Activated B cell treated with CpG ODN at 0.5 μM for 24 hours (primary cell): ENCODE measurements around the gene MIEN1. TPM values are rescaled to one million over a fixed set of nuclear protein-coding genes. Genes with fewer than 3 reads are reported as not detected.
A peak's percentile ranks its signal among the peaks of the same experiment; 100 is the strongest.
"Not testable (repeated sequence)": the region's sequence is repeated elsewhere in the genome, so short reads cannot be mapped to it uniquely, and the experiment has no call there.

Experiments
- ATAC-seq: fragments of 200-7000 bp; cut with Tn5 transposase; one replicate; pipeline ENCODE4 v1.10.0; 2021; ENCODE audit warnings: low read depth, mild to moderate bottlenecking, moderate library complexity
- CTCF ChIA-PET: fragments of 350-600 bp; sonication (Branson Sonifier 250); formaldehyde crosslinking; loops from one replicate; lab custom pipeline; 2021; ENCODE audit warnings: antibody characterized with exemption; lab: Charles Lee
- POLR2A ChIA-PET: fragments of 350-600 bp; sonication (Branson Sonifier 250); formaldehyde crosslinking; loops from one replicate; lab custom pipeline; 2021; ENCODE audit warnings: antibody characterized with exemption; lab: Charles Lee
- DNase-seq: peaks from one replicate; pipeline ENCODE4 v3.0.0; 2022
- H3K27ac Mint-ChIP-seq: one replicate; pipeline ENCODE4 v1.8.0; 2020; ENCODE audit warnings: mixed read lengths
- H3K27me3 Mint-ChIP-seq: one replicate; pipeline ENCODE4 v1.8.0; 2021; ENCODE audit warnings: mixed read lengths
- H3K36me3 Mint-ChIP-seq: one replicate; pipeline ENCODE4 v1.8.0; 2021; ENCODE audit warnings: low read depth, mixed read lengths
- H3K4me1 Mint-ChIP-seq: one replicate; pipeline ENCODE4 v1.8.0; 2021; ENCODE audit warnings: mixed read lengths
- H3K4me3 Mint-ChIP-seq: one replicate; pipeline ENCODE4 v1.8.0; 2020; ENCODE audit warnings: mild to moderate bottlenecking, mixed read lengths
- H3K9me3 Mint-ChIP-seq: one replicate; pipeline ENCODE4 v1.8.0; 2020; ENCODE audit warnings: mixed read lengths
- CTCF ChIP-seq: fragments of 200-600 bp; IDR thresholded peaks from one replicate; pipeline ENCODE4 v1.8.0; 2022; ENCODE audit warnings: antibody characterized with exemption, mild to moderate bottlenecking
- intact Hi-C: fragments of 100-400 bp; cut with micrococcal nuclease; formaldehyde crosslinking; loops from one replicate; pipeline ENCODE4 v1.15.1; 2024
- total RNA-seq: library from RNA; stranded (reverse); gene quantifications from 2 replicates; pipeline ENCODE4 v1.2.3, GENCODE V29; 2022

The MIEN1 gene
- total RNA-seq, 1 donor from 2014 or later = 42.2 TPM

GRCh38 chr17:39701012-39701783 is 29.1 kb downstream of the MIEN1 start:
- peaks cover 30% of the 10 kb centered on the region for H3K27me3 Mint-ChIP-seq
- no peak overlapping the region for H3K27ac Mint-ChIP-seq

GRCh38 chr17:39700148-39700987 is 30.0 kb downstream of the MIEN1 start:
- POLR2A ChIA-PET = interaction anchor here (0.5 to 0.6 kb wide), 2 partner anchors 12 to 97 kb away, joined by 3 read pairs; partner anchors contain the start of gene PGAP3
- Mint-ChIP-seq H3K4me3 (no peak overlapping the region), H3K27me3 (peaks cover 30% of the 10 kb centered on the region), H3K36me3 (peaks cover 2% of the 10 kb centered on the region), H3K4me1 (peaks cover 14% of the 10 kb centered on the region), H3K27ac (no peak overlapping the region), H3K9me3 (no peaks in the 10 kb centered on the region)
- CTCF ChIA-PET = interaction anchor here (1.2 kb wide), 1 partner anchor 47 kb away, joined by 3 read pairs; no protein-coding TSS in a partner anchor
- intact Hi-C loops = no loop called here
- no peak for ATAC-seq
- DNase-seq = no peak
- no peak for TF ChIP-seq CTCF

More at GRCh38 chr17:39701012-39701783, 29.1 kb downstream of the MIEN1 start:
- intact Hi-C loops = no loop called here
- ChIA-PET CTCF (interaction anchor here (1.2 kb wide), 1 partner anchor 48 kb away, joined by 3 read pairs; no protein-coding TSS in a partner anchor), POLR2A (interaction anchor here (0.5 to 0.6 kb wide), 2 partner anchors 13 to 96 kb away, joined by 3 read pairs; partner anchors contain the start of gene PGAP3)
- Mint-ChIP-seq H3K4me1 (peaks cover 14% of the 10 kb centered on the region), H3K9me3 (no peaks in the 10 kb centered on the region), H3K36me3 (no peaks in the 10 kb centered on the region), H3K4me3 (no peak overlapping the region)
- DNase-seq = no peak
- no peak for ATAC-seq
- no peak for TF ChIP-seq CTCF

- Mint-ChIP-seq H3K36me3 (peaks cover 2% of the 10 kb centered on the region), H3K9me3 (no peaks in the 10 kb centered on the region), H3K4me3 (peak within 1 kb of the TSS; percentile 6), H3K4me1 (peaks cover 14% of the 10 kb centered on the region), H3K27ac (no peak within 1 kb of the TSS), H3K27me3 (peaks cover 30% of the 10 kb centered on the region)
- CTCF ChIA-PET = no interaction called here
- no peak for DNase-seq
- ATAC-seq = no peak
- no peak for TF ChIP-seq CTCF
- intact Hi-C loops = no loop called here
- POLR2A ChIA-PET = no interaction called here
Observed at GRCh38 chr17:39699818-39700147, 30.5 kb downstream of the MIEN1 start, which contains the start of gene ERBB2. TSS of gene ERBB2 (plus strand) at chr17:39700064. CDS start at chr17:39700239, 175 bp downstream.

- H3K27ac Mint-ChIP-seq, ATAC-seq, DNase-seq, CTCF ChIA-PET, H3K36me3 Mint-ChIP-seq, H3K9me3 Mint-ChIP-seq, intact Hi-C loops: not testable (repeated sequence)
- POLR2A ChIA-PET = interaction anchor here (0.6 kb wide), 1 partner anchor 32 kb away, joined by 12 read pairs; no protein-coding TSS in a partner anchor
- Mint-ChIP-seq H3K27me3 (peaks cover 30% of the 10 kb centered on the region), H3K4me1 (peaks cover 14% of the 10 kb centered on the region), H3K4me3 (peak overlapping the region; percentile 6)
Observed at GRCh38 chr17:39699157-39699817, 31.0 kb downstream of the MIEN1 start.

GRCh38 chr17:39697961-39698360 is 32.4 kb downstream of the MIEN1 start:
- Mint-ChIP-seq H3K27me3 (peaks cover 30% of the 10 kb centered on the region), H3K36me3 (peaks cover 2% of the 10 kb centered on the region), H3K4me1 (peaks cover 9% of the 10 kb centered on the region), H3K27ac (no peak overlapping the region), H3K4me3 (no peak overlapping the region), H3K9me3 (no peaks in the 10 kb centered on the region)
- intact Hi-C loops = no loop called here
- CTCF ChIA-PET = no interaction called here
- no peak for TF ChIP-seq CTCF
- ATAC-seq (no peak), DNase-seq (no peak)
- POLR2A ChIA-PET = interaction anchor here (0.6 kb wide), 1 partner anchor 32 kb away, joined by 4 read pairs; no protein-coding TSS in a partner anchor
